Activated B cell treated with CpG ODN at 0.5 μM for 24 hours (primary cell): Measurements from ENCODE around the gene ZNF701. TPM values are rescaled to one million over a fixed set of nuclear protein-coding genes. Genes with fewer than 3 reads are reported as not detected.
"Not testable (repeated sequence)": the region's sequence is repeated elsewhere in the genome, so short reads cannot be mapped to it uniquely, and the experiment has no call there.

Experiments used
- ATAC-seq: fragments of 200-7000 bp; cut with Tn5 transposase; one replicate; pipeline ENCODE4 v1.10.0; 2021; ENCODE audit warnings: low read depth, mild to moderate bottlenecking, moderate library complexity
- CTCF ChIA-PET: fragments of 350-600 bp; sonication (Branson Sonifier 250); formaldehyde crosslinking; loops from one replicate; lab custom pipeline; 2021; ENCODE audit warnings: antibody characterized with exemption; lab: Charles Lee
- POLR2A ChIA-PET: fragments of 350-600 bp; sonication (Branson Sonifier 250); formaldehyde crosslinking; loops from one replicate; lab custom pipeline; 2021; ENCODE audit warnings: antibody characterized with exemption; lab: Charles Lee
- DNase-seq: peaks from one replicate; pipeline ENCODE4 v3.0.0; 2022
- H3K27ac Mint-ChIP-seq: one replicate; pipeline ENCODE4 v1.8.0; 2020; ENCODE audit warnings: mixed read lengths
- H3K27me3 Mint-ChIP-seq: one replicate; pipeline ENCODE4 v1.8.0; 2021; ENCODE audit warnings: mixed read lengths
- H3K36me3 Mint-ChIP-seq: one replicate; pipeline ENCODE4 v1.8.0; 2021; ENCODE audit warnings: low read depth, mixed read lengths
- H3K4me1 Mint-ChIP-seq: one replicate; pipeline ENCODE4 v1.8.0; 2021; ENCODE audit warnings: mixed read lengths
- H3K4me3 Mint-ChIP-seq: one replicate; pipeline ENCODE4 v1.8.0; 2020; ENCODE audit warnings: mild to moderate bottlenecking, mixed read lengths
- H3K9me3 Mint-ChIP-seq: one replicate; pipeline ENCODE4 v1.8.0; 2020; ENCODE audit warnings: mixed read lengths
- CTCF ChIP-seq: fragments of 200-600 bp; IDR thresholded peaks from one replicate; pipeline ENCODE4 v1.8.0; 2022; ENCODE audit warnings: antibody characterized with exemption, mild to moderate bottlenecking
- intact Hi-C: fragments of 100-400 bp; cut with micrococcal nuclease; formaldehyde crosslinking; loops from one replicate; pipeline ENCODE4 v1.15.1; 2024
- total RNA-seq: library from RNA; stranded (reverse); gene quantifications from 2 replicates; pipeline ENCODE4 v1.2.3, GENCODE V29; 2022

ZNF701 gene
- total RNA-seq, 1 donor from 2014 or later, result 30.6 TPM

DNA sequence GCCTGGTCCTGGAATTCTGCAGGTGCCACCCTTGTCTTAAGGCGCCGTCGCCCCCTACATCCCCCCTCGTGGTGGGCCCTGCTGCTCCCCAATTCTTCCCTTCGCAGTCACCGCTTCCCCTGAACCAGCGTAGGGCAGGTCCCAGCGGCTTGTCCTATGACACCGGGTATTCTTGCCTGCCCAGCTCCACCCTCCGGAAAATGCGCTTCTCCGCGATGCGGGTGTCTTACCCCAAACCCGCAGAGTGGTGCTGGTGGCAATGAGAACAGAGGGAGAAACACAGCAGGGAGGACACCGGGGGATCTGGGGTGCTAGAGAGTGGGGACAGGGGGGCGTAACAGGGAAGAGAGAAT lies 33.7 kb upstream of the ZNF701 start:
- intact Hi-C loops, result loop anchor here (1.0 to 5.0 kb wide), 4 partner anchors 34 to 566 kb away; partner anchors contain the start of genes ZNF160, ZNF701 and ZNF816
- peaks cover 23% of the 10 kb centered on the region for H3K4me1 Mint-ChIP-seq
- peak overlapping the region; percentile 86 for H3K27ac Mint-ChIP-seq
- peaks cover 2% of the 10 kb centered on the region for H3K9me3 Mint-ChIP-seq
- POLR2A ChIA-PET, result no interaction called here
- DNase-seq, result peak; percentile 32
- no peak for TF ChIP-seq CTCF
- peak; percentile 30 for ATAC-seq
- CTCF ChIA-PET, result no interaction called here
- H3K4me3 Mint-ChIP-seq, result peak overlapping the region; percentile 92
- H3K27me3 Mint-ChIP-seq, result no peaks in the 10 kb centered on the region
- H3K36me3 Mint-ChIP-seq, result peaks cover 42% of the 10 kb centered on the region

GRCh38 chr19:52538815-52539214 lies 31.3 kb upstream of the ZNF701 start:
- H3K27ac Mint-ChIP-seq, ATAC-seq: not testable (repeated sequence)
- H3K4me1 Mint-ChIP-seq, result peaks cover 30% of the 10 kb centered on the region

DNA sequence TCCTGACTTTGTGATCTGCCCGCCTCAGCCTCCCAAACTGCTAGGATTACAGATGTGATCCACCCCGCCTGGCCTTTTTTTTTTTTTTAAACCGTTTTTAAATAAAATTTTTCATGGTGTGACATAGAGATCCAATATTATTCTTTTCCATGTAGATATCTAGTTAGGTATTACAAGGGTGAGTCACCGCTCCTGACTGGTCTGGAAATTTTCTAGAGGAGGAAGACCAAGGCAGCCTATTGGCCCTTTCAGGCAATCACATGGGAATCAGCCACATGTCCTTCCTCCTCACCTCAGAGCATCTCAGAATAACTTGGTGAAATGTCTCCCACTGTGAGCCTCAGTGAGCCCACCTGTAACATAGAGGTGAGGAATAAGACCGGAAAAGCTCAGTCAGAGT lies 28.9 kb upstream of the ZNF701 start:
- H3K4me3 Mint-ChIP-seq, H3K27ac Mint-ChIP-seq, H3K27me3 Mint-ChIP-seq, H3K9me3 Mint-ChIP-seq, POLR2A ChIA-PET, intact Hi-C loops, DNase-seq, CTCF ChIA-PET, ATAC-seq: not testable (repeated sequence)
- H3K36me3 Mint-ChIP-seq, result peaks cover 58% of the 10 kb centered on the region
- H3K4me1 Mint-ChIP-seq, result peaks cover 23% of the 10 kb centered on the region

More at GRCh38 chr19:52538815-52539214, 31.3 kb upstream of the ZNF701 start:
- CTCF ChIA-PET, POLR2A ChIA-PET, H3K4me3 Mint-ChIP-seq, DNase-seq, H3K27me3 Mint-ChIP-seq, H3K9me3 Mint-ChIP-seq: not testable (repeated sequence)
- peaks cover 45% of the 10 kb centered on the region for H3K36me3 Mint-ChIP-seq
- intact Hi-C loops, result loop anchor here (5.0 kb wide), 3 partner anchors 352 to 563 kb away; partner anchors contain the start of genes ZNF160 and ZNF816

GRCh38 chr19:52541608-52542007 lies 28.5 kb upstream of the ZNF701 start:
- no peak for TF ChIP-seq CTCF
- ATAC-seq (no peak), DNase-seq (no peak)
- CTCF ChIA-PET, result no interaction called here
- Mint-ChIP-seq H3K4me1 (peaks cover 19% of the 10 kb centered on the region), H3K4me3 (no peak overlapping the region), H3K27me3 (no peaks in the 10 kb centered on the region), H3K36me3 (peaks cover 58% of the 10 kb centered on the region), H3K27ac (no peak overlapping the region), H3K9me3 (peaks cover 6% of the 10 kb centered on the region)
- intact Hi-C loops, result no loop called here
- POLR2A ChIA-PET, result no interaction called here

- not testable (repeated sequence) for DNase-seq
Measured at GRCh38 chr19:52542541-52542940, 27.5 kb upstream of the ZNF701 start.

GRCh38 chr19:52542984-52543664 lies 27.0 kb upstream of the ZNF701 start:
- ATAC-seq (peak; percentile 40), DNase-seq (no peak)
- peaks cover 14% of the 10 kb centered on the region for H3K4me1 Mint-ChIP-seq
- H3K27ac Mint-ChIP-seq, result peak overlapping the region; percentile 37
- no peak for TF ChIP-seq CTCF
- peaks cover 72% of the 10 kb centered on the region for H3K36me3 Mint-ChIP-seq
- ChIA-PET CTCF (no interaction called here), POLR2A (no interaction called here)
- H3K9me3 Mint-ChIP-seq, result peaks cover 10% of the 10 kb centered on the region
- intact Hi-C loops, result no loop called here
- no peak overlapping the region for H3K4me3 Mint-ChIP-seq
- H3K27me3 Mint-ChIP-seq, result no peaks in the 10 kb centered on the region

More at GRCh38 chr19:52542541-52542940, 27.5 kb upstream of the ZNF701 start:
- H3K27me3 Mint-ChIP-seq, H3K9me3 Mint-ChIP-seq, ATAC-seq, intact Hi-C loops, CTCF ChIA-PET, POLR2A ChIA-PET, H3K27ac Mint-ChIP-seq, H3K4me3 Mint-ChIP-seq: not testable (repeated sequence)
- Mint-ChIP-seq H3K36me3 (peaks cover 67% of the 10 kb centered on the region), H3K4me1 (peaks cover 14% of the 10 kb centered on the region)
